Measurements from ENCODE around the gene ERP27.

Gene ERP27

DNA sequence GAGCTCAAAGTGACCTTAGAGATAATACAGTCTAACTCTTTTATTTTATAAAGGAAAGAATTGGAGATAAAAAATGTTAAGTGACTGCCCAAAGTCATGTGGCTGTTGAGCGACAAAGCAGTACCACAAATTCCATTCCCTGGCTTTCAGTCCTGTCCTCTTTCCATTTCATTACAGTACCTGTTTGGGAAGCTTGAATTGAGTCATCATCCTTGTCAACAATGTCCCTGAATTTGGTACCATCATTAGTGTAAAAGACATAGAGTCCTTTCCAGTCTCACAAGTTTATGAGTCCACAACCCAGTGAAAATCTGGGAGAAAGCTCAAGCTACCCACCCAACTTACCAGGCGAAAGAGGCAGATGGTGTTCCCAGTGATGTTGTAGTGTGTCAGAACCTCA, 3.8 kb downstream of the ERP27 start:
- DNase-seq, result no peak

DNA sequence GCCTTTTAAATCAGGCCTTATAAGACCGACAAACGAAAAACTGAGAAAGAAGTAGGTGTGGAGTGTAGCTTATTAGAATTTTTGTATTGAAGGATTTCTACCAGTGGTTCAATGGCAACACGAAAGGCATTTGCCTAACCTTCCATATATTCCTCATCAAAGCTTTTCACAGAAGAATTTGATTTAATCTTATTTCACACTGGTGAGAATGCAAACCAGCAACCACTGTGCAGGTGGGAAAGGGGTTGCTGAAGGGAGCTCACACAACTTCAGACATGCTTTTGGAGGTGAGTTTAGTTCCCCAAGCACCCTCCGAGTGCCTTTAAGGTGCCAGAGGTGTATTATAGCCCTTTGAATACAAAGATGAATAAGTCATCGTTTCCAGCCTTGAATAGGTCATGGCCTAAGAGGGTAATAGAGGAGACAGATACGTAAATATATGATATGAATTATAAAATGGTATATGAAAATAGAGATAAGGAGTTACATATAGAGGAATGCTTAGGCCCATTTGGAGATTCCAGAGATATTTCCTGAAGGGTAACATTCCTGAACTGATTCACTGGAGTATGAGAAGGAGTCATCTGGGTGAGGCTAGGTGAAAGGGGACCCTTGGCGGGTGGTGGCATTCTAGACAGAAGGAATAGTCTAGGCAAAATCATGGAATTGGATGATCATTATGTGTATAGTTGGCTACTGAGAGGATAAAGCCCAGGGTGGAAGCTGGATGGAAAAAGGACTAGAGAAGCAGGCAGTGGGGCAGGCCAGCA, 6.4 kb downstream of the ERP27 start:
- DNase-seq, result no peak

DNA sequence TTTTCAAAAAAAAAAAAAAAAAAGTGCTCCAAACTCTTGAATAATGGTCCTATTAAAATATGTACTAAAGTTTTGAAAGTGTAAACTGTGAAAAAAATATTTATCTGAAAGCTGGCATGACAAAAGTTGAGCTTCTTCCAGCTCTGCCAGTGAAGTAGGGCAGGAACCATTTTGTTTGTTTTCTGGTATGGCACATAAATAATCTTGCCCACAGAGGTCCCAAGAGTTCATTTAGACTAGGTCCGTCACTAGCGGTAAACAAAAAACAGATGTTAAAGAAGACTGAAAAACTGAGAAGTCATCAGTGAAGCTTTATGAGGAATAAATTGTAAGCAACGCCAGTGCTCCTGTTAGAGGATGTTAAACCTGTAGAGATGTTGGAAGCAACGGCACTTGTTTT, 7.0 kb downstream of the ERP27 start:
- no peak for DNase-seq

DNA sequence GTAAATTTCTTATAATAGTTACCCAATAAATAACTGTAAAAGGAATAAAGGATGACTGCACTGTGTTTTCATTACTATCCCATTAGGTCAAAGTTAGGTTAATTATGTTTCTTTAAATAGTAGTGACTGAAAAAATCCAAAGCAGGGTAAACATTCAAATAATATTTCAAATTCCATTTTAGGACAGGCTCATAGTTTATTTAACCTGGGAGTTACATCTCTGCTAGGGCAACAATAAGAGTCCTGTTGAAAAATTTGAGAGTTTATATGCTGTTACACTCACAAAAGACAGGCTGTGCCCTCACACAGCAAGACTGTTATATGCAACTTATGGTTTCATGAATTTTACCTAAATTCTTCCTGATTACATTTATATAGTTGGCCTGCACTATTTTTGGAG, 8.0 kb downstream of the ERP27 start:
- no peak for DNase-seq

DNA sequence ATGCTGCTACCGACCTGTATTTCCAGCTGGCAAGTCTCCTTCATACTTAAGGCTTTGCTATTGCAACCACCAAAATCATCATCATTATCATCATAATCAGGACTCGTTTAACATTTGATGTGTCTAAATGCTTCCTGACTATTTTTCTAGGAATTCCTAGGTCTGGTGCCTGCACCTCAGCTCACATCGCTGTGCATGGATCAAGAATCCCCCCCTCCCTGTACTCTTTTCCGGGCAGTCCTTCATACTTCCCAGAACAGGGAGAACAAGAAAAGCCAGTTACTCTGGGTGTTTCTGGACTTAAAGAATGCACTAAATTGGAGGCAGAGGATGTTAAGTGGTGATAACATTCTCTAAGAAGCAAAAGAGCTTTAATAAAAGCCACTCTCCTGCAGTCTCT, 9.4 kb downstream of the ERP27 start:
- no peak for DNase-seq

DNA sequence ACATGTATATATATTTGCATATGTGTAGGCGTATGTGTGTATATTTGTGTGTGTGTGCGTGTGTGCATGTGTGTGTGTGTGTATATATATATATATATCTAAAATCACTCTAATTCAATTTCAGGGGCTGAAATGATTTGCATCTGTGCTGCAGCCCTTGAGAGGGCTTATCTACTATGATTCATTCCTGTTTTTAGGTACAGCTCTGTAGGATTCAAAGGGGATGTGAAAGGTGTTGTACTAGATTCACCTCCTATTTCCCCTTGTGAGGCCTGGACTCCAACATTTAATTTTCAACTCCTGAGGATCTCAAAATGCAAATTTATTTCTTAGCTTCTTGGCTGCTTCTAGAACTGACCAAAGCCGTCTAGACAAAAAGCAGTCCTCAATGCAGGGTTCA, 11.1 kb downstream of the ERP27 start:
- DNase-seq, result no peak

DNA sequence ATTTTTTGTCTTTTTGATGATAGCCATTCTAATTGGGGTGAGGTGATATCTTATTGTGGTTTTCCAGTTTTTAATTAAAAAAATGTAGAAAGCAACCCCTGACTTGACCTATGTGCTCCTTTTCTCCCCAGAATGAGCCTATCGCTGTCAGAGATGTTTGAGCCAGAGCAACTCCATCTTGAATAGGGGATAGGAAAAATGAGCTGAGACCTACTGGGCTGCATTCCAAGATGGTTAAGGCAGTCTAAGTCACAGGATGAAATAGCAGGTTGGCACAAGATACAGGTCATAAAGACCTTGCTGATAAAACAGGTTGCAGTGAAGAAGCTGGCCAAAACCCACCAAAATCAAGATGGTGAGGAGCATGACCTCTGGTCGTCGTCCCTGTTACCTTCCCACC, 13.8 kb downstream of the ERP27 start:
- no peak for DNase-seq

DNA sequence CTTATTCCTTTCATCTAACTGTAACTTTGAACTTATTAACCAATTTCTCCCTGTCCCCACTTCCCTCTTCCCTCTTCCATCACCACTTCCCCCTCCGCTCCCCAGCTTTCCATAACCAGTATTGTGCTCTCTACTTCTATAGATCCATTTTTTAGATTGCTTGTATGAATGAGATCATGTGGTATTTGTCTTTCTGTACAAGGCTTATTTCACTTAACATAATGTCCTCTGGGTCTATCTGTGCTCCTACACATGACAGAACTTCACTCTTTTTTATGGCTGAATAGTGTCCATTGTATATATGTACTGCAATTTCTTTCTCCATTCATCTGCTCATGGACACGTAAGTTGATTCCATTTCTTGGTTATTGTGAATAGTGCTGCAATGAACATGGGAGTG, 14.4 kb downstream of the ERP27 start:
- no peak for DNase-seq

DNA sequence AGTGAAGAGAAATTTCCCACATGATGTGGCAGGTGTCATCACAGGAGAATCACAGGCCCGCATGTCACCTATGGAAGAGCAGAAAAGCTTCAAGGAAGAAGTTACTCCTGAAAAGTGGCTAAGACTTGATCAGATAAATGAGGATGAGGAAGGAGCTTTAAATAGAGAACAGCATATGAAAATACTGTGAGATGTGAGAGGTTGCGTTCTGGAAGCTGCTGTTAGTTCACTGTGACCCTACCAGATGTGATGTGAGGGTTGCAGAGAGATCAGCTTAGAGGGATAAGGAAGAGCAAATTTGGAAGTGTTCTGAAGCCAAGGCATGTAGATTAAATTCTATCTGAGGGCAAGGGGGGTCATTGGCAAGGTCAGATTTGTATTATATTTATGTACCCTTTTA, 17.1 kb downstream of the ERP27 start:
- no peak for DNase-seq

DNA sequence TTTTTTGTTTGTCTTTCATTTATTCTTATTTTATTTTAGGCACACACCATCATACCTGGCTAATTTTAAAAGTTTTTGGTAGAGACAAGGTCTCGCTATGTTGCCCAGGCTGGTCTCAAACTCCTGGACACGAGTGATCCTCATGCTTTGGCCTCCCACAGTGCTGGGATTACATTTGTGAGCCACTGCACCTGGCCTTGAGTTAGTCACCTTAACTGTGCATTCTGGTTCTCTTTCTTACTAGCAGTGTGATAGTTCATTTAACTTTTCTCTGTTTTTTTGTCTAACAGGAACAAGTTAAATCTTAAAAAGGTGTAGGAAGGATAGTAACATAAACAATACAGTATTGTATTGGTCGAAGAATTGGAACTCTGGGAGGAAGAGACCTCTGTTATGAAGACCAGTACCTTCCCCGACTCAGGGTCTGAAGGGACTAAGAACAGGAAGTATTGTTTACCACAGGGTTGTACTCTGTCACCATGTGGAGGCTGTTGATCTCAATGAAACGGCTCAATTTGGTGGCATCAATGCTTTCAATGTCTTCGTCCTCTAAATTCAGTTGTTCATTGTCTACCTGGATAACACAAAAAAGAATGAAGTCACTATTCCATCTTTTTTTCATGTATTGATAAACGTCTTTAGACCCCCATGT, 17.7 kb downstream of the ERP27 start:
- DNase-seq, result no peak

DNA sequence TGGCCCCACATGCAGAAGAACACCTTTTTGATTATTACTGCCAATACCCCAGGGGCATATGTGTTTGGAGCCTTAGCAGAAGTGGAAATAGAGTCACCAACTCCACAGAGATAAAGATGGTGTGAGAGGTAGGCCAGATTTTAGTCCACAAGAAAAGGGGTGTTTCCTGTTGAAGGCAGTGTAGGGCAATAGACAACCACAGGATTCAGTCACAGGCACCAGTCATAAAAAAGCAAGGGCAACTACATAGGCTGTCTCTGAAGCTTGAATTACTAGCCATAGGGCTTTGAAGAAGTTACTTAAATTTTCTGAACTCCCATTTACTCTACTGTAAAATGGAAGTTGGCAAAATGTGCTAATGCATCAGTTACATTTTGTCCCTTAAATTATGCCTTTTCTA, 18.9 kb downstream of the ERP27 start:
- no peak for DNase-seq

DNA sequence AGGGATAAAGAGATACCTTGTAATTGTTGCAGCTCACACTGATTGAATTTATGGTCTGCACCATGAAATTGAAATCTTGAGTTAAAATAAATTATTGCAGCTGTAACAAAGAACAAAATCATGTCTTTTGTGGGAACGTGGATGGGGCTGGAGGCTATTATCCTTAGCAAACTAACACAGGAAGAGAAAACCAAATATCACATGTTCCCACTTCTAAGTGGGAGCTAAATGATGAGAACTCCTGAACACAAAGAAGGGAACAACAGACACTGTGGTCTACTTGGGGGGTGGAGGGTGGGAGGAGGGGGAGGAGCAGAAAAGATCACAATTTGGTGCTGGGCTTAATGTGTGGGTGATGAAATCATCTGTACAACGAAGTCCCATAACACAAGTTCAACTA, 22.6 kb downstream of the ERP27 start:
- DNase-seq, result no peak

DNA sequence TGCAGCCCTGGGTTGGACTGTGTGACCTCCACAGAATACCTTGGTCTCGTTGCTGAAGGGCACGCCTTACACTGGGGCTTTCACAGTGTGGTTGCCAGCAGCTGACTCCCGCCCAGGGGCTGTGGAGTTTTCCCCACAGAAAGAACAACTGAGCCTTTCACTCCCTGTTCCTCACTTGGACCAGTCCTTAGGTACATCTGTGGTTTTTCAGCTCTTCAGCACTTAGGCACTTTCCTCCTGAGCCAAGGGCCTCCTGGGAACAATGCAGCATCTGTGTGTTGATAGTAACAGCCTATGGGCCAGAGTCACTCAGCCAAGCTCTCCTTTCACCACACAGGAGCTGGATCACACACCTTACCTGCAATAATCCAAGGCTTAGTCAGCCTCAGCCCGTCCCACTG, 25.0 kb downstream of the ERP27 start:
- no peak for DNase-seq

DNA sequence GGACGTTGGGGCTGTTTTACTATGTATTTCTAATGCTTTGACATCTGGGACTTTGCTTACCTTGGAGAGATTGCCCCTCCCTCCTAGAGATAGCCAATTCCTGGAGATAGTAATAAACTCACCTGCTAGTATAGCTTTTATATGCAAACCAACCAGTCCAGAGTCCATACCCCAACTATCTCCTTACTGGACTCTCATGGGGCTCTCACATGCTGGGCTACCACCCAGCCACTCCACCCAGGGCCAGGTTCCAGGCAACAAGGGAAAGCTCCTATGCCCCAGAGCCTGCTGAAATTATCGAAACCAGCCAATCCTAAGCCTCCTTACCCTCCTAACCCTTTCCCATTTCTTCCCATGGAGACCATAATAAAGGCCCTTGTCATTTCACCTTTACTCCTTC, 27.2 kb downstream of the ERP27 start:
- DNase-seq, result no peak

DNA sequence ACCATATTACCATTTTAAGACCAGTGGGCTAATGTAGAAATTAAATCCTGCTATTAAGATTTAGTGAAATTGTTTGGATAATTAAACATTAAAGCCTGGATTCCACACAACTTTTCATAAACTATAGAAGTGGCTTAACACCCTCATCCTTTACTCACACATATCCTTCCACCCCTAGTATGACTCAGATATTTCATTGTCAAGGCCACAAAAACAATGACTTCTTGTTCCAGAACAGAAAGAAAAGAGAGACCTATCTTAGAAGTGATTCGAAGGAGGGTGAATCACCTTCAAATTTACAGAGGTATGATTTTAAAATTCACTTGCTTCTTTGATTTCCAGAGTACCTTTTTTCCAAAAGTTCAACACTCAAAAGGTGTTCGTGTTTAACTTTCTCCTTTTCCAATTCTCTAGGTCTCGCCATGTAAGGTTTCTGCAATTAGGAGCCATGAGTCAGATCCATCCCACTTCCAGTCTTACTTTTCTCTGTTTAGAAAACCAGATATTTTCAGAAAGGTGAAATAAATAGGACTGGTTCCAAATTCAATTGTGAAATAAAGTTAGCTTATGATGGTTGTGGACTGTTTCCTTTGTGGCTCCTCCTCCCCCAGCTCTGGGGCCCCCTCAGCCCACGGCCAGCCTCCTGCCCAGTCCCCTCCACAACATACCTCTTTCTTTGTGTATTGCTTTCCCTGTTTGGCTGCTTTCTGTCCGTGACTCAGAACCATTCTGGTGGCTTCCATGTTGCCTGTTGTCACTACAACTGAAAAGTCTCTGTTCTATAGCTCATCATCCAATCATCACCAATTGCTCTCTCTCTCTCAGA, 28.0 kb downstream of the ERP27 start:
- no peak for DNase-seq

DNA sequence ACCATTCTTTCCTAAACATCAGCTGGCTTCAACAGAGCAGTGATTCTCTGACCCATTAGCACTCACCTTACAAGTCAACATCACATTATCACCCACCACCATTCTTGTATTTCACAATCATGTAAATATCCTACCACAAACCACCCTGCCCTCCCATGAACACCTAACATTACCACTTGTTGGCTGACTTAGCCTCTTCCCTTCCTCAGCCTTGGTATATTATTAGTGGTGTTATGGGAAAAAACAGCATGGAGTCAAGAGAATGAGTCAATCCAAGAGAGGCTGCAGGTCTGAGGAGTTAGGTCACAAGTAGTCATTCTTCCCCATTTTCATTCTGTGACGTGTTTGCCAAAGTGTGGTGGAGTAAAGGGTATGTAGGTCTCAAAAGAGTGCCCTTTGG, 30.4 kb downstream of the ERP27 start:
- no peak for DNase-seq

DNA sequence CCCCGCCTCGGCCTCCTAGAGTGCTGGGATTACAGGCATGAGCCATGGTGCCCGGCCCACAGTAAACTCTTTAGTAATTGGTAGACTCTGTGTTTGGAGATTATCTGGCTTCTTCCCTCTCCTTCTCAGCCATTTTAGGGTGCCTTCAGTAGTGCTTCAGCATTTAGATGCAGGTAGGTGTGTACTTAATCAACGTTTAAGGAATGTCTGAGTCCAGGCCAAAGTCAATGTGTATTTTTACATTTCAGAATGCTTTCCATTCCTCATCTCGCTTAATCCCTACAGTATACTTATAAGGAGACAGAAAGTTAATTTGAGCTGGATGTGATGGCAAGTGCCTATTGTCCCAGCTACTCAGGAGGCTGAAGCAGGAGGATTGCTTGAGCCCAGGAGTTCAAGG, 32.2 kb downstream of the ERP27 start:
- no peak for DNase-seq

DNA sequence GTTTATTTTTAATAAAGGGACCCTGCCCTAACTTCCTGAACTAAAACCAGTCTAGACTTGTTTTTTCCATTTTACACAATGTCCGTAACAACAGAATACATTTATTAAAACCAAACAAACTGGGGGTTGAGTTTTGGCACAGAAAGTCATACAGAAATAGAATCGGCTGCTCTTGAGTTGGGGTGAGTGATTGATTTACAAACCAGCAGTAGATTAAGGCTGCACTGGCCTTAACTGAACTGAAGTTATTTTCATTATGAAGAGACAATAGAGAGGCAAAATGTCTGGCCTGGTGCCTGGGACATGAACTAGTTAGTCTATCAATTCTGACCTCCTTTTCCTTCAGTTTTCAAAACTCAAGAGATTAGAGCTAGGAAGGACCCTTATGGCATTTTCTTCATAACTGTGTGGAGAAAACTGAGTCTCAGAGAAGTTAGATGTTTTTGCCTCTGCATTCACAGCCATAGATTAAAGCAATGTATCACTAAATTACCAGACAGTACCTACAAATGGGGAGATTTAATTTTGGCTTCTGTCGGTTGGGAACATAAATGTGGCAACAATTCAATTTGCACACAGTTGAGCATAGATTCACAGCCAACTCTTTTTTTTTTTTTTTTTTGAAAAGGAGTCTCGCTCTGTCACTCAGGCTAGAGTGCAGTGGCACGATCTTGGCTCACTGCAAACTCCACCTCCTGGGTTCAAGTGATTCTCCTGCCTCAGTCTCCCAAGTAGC, 32.9 kb downstream of the ERP27 start:
- no peak for DNase-seq

DNA sequence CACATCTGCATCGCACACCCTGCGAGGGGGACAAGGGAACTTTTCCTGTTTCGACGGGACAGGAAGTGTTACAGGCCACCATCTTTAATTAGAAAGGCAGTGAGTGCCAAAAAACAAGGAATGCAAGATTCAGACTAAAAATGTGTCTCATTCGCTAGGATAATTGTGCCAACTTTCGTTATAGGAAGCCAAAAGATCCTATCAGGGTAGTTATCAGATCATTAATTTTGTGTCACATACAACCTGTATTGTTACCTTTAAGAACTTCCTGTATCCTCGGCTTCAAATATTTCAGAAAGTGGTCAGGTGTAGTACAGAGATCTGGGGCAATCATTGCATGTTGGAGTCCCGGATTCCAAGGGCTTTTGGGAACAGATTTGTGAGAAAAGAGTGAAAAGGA, 33.5 kb downstream of the ERP27 start:
- no peak for DNase-seq

DNA sequence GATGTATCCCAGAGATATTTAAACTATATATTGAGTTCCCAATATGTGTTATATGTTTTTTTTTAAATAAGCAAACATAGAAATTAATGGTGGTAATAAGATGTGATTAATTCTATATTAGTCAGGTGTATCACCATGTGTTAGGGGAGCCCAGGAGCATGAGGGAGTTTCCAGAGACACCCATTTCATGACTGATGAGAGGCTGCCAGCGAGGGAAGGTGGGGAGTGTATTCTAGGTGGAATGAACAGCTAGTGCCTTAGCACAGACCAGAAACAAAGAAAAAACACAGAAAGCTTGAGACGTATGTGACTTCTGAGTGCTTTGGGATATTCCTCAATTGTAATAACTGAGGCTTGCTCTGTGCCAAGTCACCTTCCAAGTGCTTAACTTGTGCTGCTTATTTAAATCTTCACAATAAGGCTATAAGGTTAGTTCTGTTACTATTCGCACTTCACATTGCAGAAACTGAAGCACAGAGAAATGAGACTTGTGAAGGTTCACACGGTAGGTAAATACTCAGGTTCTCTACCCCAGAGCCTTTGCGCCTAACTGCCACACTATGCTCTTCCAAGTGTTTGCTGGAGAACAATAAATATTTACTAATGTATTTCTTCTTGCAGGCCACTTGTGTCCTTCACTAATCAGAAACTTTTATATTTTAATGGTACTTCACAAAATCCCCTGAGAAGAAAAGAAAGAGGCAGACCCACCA, 34.8 kb downstream of the ERP27 start:
- DNase-seq, result no peak

DNA sequence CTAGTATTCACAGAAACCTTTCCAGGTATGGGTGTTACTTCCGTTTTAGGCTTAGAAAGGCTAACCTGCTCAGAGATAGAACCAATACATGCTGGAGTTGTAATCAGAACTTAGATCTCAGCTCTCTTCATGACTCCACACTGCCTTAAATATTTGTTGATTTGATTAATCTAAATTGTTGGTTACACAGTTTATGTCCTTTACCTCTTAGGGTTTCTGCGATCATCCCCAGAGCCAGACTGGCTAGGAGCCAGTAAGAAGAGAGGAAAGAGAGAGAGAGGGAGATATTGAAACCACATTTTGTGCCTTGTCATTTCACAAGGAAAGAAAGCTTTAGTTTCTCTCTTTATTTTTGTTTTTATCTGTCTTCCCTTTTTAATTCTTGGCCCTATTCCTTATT, 35.9 kb downstream of the ERP27 start:
- no peak for DNase-seq

DNA sequence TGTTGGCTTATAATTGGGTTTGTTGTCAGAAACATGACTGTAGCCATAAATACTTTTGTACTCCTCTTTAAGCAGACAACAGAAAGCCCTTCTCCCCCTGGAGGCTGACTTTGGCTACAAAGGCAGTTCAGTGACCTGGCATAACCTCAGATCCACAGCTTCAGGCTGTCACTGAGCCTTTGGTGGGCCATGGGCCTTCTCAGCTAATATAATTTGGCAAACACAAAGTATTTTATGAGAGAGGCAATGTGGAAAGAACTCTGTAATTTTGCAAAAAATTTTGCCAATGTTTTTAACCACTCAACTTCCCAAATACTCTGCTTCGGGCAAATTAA, 37.1 kb downstream of the ERP27 start:
- no peak for DNase-seq

Data from activated effector memory CD4-positive, alpha-beta T cell treated with anti-CD3 and anti-CD28 coated beads, Interleukin-2, amount 50 U/mL, for 16 hours (primary cell).